Measurements from ENCODE around the gene FAM117B. TPM values are rescaled to one million over a fixed set of nuclear protein-coding genes. Genes with fewer than 3 reads are reported as not detected.
"Not testable (repeated sequence)": the region's sequence is repeated elsewhere in the genome, so short reads cannot be mapped to it uniquely, and the experiment has no call there.

The FAM117B gene
- polyA plus RNA-seq, 1 experiment: 2.2 TPM

GRCh38 chr2:202705446-202706020, 70.8 kb downstream of the FAM117B start:
- Histone ChIP-seq H3K27me3 (ENCODE audit: control insufficient read depth, insufficient read depth, low read length) (no peaks in the 10 kb centered on the region), H3K9me3 (ENCODE audit: control insufficient read depth, insufficient read depth, low read length) (no peaks in the 10 kb centered on the region), H3K4me3 (ENCODE audit: low read depth, low read length) (no peak overlapping the region), H3K27ac (ENCODE audit: low read depth, low read length) (no peak overlapping the region)
- ChIA-PET POLR2A (no interaction called here), CTCF (no interaction called here)
- no peak for DNase-seq (ENCODE audit: low read depth, low spot score)
- no peak for TF ChIP-seq CTCF (IDR thresholded peaks at IDR 0.05; ENCODE audit: low read depth, low read length)

GRCh38 chr2:202714971-202715935, 80.5 kb downstream of the FAM117B start:
- CTCF ChIA-PET; DNase-seq (ENCODE audit: low read depth, low spot score); H3K27me3 ChIP-seq (ENCODE audit: control insufficient read depth, insufficient read depth, low read length); H3K4me3 ChIP-seq (ENCODE audit: low read depth, low read length); H3K27ac ChIP-seq (ENCODE audit: low read depth, low read length); POLR2A ChIA-PET: not testable (repeated sequence)
- H3K9me3 ChIP-seq (ENCODE audit: control insufficient read depth, insufficient read depth, low read length): peaks cover 10% of the 10 kb centered on the region

- Histone ChIP-seq H3K9me3 (ENCODE audit: control insufficient read depth, insufficient read depth, low read length) (peaks cover 10% of the 10 kb centered on the region), H3K4me3 (ENCODE audit: low read depth, low read length) (no peak overlapping the region), H3K27me3 (ENCODE audit: control insufficient read depth, insufficient read depth, low read length) (no peaks in the 10 kb centered on the region), H3K27ac (ENCODE audit: low read depth, low read length) (no peak overlapping the region)
- ChIA-PET CTCF (interaction anchor here (1.4 kb wide), 1 partner anchor 16 kb away, joined by 5 read pairs; no protein-coding TSS in a partner anchor), POLR2A (no interaction called here)
- TF ChIP-seq CTCF (IDR thresholded peaks at IDR 0.05; ENCODE audit: low read depth, low read length): no peak
- no peak for DNase-seq (ENCODE audit: low read depth, low spot score)
These were observed 81.4 kb downstream of the FAM117B start for GRCh38 chr2:202716114-202716718.

- no peak for DNase-seq (ENCODE audit: low read depth, low spot score)
- TF ChIP-seq CTCF (IDR thresholded peaks at IDR 0.05; ENCODE audit: low read depth, low read length): no peak
- H3K27me3 ChIP-seq (ENCODE audit: control insufficient read depth, insufficient read depth, low read length): no peaks in the 10 kb centered on the region
- ChIA-PET CTCF (interaction anchor here (1.4 kb wide), 1 partner anchor 17 kb away, joined by 5 read pairs; no protein-coding TSS in a partner anchor), POLR2A (no interaction called here)
- H3K9me3 ChIP-seq (ENCODE audit: control insufficient read depth, insufficient read depth, low read length): peaks cover 10% of the 10 kb centered on the region
- no peak overlapping the region for H3K4me3 ChIP-seq (ENCODE audit: low read depth, low read length)
- H3K27ac ChIP-seq (ENCODE audit: low read depth, low read length): no peak overlapping the region
These were observed 82.3 kb downstream of the FAM117B start for GRCh38 chr2:202716953-202717597.

GRCh38 chr2:202717598-202718310, 83.0 kb downstream of the FAM117B start:
- H3K4me3 ChIP-seq (ENCODE audit: low read depth, low read length): no peak overlapping the region
- POLR2A ChIA-PET: no interaction called here
- TF ChIP-seq CTCF (IDR thresholded peaks at IDR 0.05; ENCODE audit: low read depth, low read length): no peak
- H3K27me3 ChIP-seq (ENCODE audit: control insufficient read depth, insufficient read depth, low read length): no peaks in the 10 kb centered on the region
- CTCF ChIA-PET: interaction anchor here (1.4 kb wide), 1 partner anchor 18 kb away, joined by 5 read pairs; no protein-coding TSS in a partner anchor
- H3K27ac ChIP-seq (ENCODE audit: low read depth, low read length): no peak overlapping the region
- DNase-seq (ENCODE audit: low read depth, low spot score): no peak
- peaks cover 10% of the 10 kb centered on the region for H3K9me3 ChIP-seq (ENCODE audit: control insufficient read depth, insufficient read depth, low read length)
